ENCODE results near the gene GTF3C5. TPM values are rescaled to one million over a fixed set of nuclear protein-coding genes. Genes with fewer than 3 reads are reported as not detected.

The GTF3C5 gene
- total RNA-seq, 2 experiments from 2014 or later: 91.6 to 97.0 TPM

DNA sequence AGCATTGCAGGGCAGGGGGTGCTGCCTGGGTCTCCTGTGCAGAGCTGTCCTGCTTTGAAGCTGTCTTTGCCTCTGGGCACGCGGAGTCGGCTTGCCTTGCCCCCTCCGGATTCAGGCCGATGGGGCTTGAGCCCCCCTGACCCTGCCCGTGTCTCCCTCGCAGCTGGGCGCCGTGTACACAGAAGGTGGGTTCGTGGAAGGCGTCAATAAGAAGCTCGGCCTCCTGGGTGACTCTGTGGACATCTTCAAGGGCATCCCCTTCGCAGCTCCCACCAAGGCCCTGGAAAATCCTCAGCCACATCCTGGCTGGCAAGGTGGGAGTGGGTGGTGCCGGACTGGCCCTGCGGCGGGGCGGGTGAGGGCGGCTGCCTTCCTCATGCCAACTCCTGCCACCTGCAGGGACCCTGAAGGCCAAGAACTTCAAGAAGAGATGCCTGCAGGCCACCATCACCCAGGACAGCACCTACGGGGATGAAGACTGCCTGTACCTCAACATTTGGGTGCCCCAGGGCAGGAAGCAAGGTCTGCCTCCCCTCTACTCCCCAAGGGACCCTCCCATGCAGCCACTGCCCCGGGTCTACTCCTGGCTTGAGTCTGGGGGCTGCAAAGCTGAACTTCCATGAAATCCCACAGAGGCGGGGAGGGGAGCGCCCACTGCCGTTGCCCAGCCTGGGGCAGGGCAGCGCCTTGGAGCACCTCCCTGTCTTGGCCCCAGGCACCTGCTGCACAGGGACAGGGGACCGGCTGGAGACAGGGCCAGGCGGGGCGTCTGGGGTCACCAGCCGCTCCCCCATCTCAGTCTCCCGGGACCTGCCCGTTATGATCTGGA, 33.7 kb downstream of the GTF3C5 start:
- Histone ChIP-seq H3K27ac (ENCODE audit: low read depth, low read length, poor library complexity, severe bottlenecking) (no peak overlapping the region), H2AFZ (ENCODE audit: low read length) (no peak overlapping the region), H3K9me3 (ENCODE audit: low read length) (no peaks in the 10 kb centered on the region), H3K4me2 (ENCODE audit: low read length) (no peak overlapping the region), H3K79me2 (ENCODE audit: insufficient read depth, low read depth, low read length) (no peaks in the 10 kb centered on the region), H3K36me3 (ENCODE audit: insufficient read depth, low read length) (no peaks in the 10 kb centered on the region), H3K4me3 (ENCODE audit: low read depth, low read length, poor library complexity, severe bottlenecking) (no peak overlapping the region), H3K9me2 (ENCODE audit: insufficient read depth, low read length) (no peaks in the 10 kb centered on the region), H4K20me1 (ENCODE audit: insufficient read depth, low read length) (no peaks in the 10 kb centered on the region), H3K4me1 (ENCODE audit: insufficient read depth, low read length, poor library complexity, severe bottlenecking) (peaks cover 20% of the 10 kb centered on the region)
- TF ChIP-seq, protein P1, sequence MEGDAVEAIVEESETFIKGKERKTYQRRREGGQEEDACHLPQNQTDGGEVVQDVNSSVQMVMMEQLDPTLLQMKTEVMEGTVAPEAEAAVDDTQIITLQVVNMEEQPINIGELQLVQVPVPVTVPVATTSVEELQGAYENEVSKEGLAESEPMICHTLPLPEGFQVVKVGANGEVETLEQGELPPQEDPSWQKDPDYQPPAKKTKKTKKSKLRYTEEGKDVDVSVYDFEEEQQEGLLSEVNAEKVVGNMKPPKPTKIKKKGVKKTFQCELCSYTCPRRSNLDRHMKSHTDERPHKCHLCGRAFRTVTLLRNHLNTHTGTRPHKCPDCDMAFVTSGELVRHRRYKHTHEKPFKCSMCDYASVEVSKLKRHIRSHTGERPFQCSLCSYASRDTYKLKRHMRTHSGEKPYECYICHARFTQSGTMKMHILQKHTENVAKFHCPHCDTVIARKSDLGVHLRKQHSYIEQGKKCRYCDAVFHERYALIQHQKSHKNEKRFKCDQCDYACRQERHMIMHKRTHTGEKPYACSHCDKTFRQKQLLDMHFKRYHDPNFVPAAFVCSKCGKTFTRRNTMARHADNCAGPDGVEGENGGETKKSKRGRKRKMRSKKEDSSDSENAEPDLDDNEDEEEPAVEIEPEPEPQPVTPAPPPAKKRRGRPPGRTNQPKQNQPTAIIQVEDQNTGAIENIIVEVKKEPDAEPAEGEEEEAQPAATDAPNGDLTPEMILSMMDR (conservative IDR thresholded peaks at IDR 0.05; ENCODE audit: low read length): no peak
- no peak for TF ChIP-seq EZH2phosphoT487 (IDR thresholded peaks at IDR 0.05; ENCODE audit: borderline replicate concordance, low read depth, low read length)
- ChIA-PET POLR2A (no interaction called here), CTCF (ENCODE audit: unreplicated experiment) (no interaction called here)
- BruUV-seq (replicated peaks): no TSS peak
- intact Hi-C loops (cut with micrococcal nuclease; ENCODE audit: unreplicated experiment): no loop called here
- no peak for DNase-seq (ENCODE audit: low spot score)

DNA sequence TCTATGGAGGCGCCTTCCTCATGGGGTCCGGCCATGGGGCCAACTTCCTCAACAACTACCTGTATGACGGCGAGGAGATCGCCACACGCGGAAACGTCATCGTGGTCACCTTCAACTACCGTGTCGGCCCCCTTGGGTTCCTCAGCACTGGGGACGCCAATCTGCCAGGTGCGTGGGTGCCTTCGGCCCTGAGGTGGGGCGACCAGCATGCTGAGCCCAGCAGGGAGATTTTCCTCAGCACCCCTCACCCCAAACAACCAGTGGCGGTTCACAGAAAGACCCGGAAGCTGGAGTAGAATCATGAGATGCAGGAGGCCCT, 34.2 kb downstream of the GTF3C5 start:
- Histone ChIP-seq H3K4me1 (ENCODE audit: insufficient read depth, low read length, poor library complexity, severe bottlenecking) (peaks cover 14% of the 10 kb centered on the region), H2AFZ (ENCODE audit: low read length) (no peak overlapping the region), H3K36me3 (ENCODE audit: insufficient read depth, low read length) (no peaks in the 10 kb centered on the region), H3K9me2 (ENCODE audit: insufficient read depth, low read length) (no peaks in the 10 kb centered on the region), H4K20me1 (ENCODE audit: insufficient read depth, low read length) (no peaks in the 10 kb centered on the region), H3K4me2 (ENCODE audit: low read length) (no peak overlapping the region), H3K9me3 (ENCODE audit: low read length) (no peaks in the 10 kb centered on the region), H3K4me3 (ENCODE audit: low read depth, low read length, poor library complexity, severe bottlenecking) (no peak overlapping the region), H3K79me2 (ENCODE audit: insufficient read depth, low read depth, low read length) (no peaks in the 10 kb centered on the region), H3K27ac (ENCODE audit: low read depth, low read length, poor library complexity, severe bottlenecking) (no peak overlapping the region)
- no TSS peak for BruUV-seq (replicated peaks)
- no peak for DNase-seq (ENCODE audit: low spot score)
- POLR2A ChIA-PET: no interaction called here
- intact Hi-C loops (cut with micrococcal nuclease; ENCODE audit: unreplicated experiment): no loop called here
- CTCF ChIA-PET (ENCODE audit: unreplicated experiment): no interaction called here
- TF ChIP-seq, protein P1 (conservative IDR thresholded peaks at IDR 0.05; ENCODE audit: low read length): no peak
- TF ChIP-seq EZH2phosphoT487 (IDR thresholded peaks at IDR 0.05; ENCODE audit: borderline replicate concordance, low read depth, low read length): no peak

DNA sequence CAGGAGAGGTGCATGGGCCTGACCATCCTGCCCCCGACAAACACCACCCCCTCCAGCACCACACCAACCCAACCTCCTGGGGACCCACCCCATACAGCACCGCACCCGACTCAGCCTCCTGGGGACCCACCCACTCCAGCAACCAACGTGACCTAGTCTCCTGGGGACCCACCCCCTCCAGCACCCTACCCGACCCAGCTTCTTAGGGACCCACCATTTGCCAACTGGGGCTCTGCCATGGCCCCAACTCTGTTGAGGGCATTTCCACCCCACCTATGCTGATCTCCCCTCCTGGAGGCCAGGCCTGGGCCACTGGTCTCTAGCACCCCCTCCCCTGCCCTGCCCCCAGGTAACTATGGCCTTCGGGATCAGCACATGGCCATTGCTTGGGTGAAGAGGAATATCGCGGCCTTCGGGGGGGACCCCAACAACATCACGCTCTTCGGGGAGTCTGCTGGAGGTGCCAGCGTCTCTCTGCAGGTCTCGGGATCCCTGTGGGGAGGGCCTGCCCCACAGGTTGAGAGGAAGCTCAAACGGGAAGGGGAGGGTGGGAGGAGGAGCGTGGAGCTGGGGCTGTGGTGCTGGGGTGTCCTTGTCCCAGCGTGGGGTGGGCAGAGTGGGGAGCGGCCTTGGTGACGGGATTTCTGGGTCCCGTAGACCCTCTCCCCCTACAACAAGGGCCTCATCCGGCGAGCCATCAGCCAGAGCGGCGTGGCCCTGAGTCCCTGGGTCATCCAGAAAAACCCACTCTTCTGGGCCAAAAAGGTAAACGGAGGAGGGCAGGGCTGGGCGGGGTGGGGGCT, 35.6 kb downstream of the GTF3C5 start:
- Histone ChIP-seq H2AFZ (ENCODE audit: low read length) (no peak overlapping the region), H3K27ac (ENCODE audit: low read depth, low read length, poor library complexity, severe bottlenecking) (no peak overlapping the region), H4K20me1 (ENCODE audit: insufficient read depth, low read length) (no peaks in the 10 kb centered on the region), H3K36me3 (ENCODE audit: insufficient read depth, low read length) (no peaks in the 10 kb centered on the region), H3K9me2 (ENCODE audit: insufficient read depth, low read length) (no peaks in the 10 kb centered on the region), H3K9me3 (ENCODE audit: low read length) (no peaks in the 10 kb centered on the region), H3K4me2 (ENCODE audit: low read length) (no peak overlapping the region), H3K4me3 (ENCODE audit: low read depth, low read length, poor library complexity, severe bottlenecking) (no peak overlapping the region), H3K4me1 (ENCODE audit: insufficient read depth, low read length, poor library complexity, severe bottlenecking) (peaks cover 2% of the 10 kb centered on the region), H3K79me2 (ENCODE audit: insufficient read depth, low read depth, low read length) (no peaks in the 10 kb centered on the region)
- no peak for TF ChIP-seq EZH2phosphoT487 (IDR thresholded peaks at IDR 0.05; ENCODE audit: borderline replicate concordance, low read depth, low read length)
- TF ChIP-seq, protein P1 (conservative IDR thresholded peaks at IDR 0.05; ENCODE audit: low read length): no peak
- BruUV-seq (replicated peaks): no TSS peak
- DNase-seq (ENCODE audit: low spot score): no peak
- intact Hi-C loops (cut with micrococcal nuclease; ENCODE audit: unreplicated experiment): no loop called here
- POLR2A ChIA-PET: no interaction called here
- CTCF ChIA-PET (ENCODE audit: unreplicated experiment): no interaction called here

Measured in OCI-LY7 (cell line).